Measurements from ENCODE around the gene DNAJB2.
A peak's percentile ranks its signal among the peaks of the same experiment; 100 is the strongest.

- TF ChIP-seq POLR2AphosphoS5 (IDR thresholded peaks at IDR 0.05; ENCODE audit: low read depth, low read length) (peak; percentile 62), POLR2A (IDR thresholded peaks at IDR 0.05; ENCODE audit: low read depth, low read length) (peak; percentile 54), TAF1 (IDR thresholded peaks at IDR 0.05; ENCODE audit: low read depth, low read length) (peak; percentile 52), SPI1 (IDR thresholded peaks at IDR 0.05; ENCODE audit: low read depth, low read length) (no peak)
These were observed at the start of gene DNAJB2 for GRCh38 chr2:219279151-219279915.
